ENCODE measurements around the gene SNX1.
A peak's percentile ranks its signal among the peaks of the same experiment; 100 is the strongest.
"Not testable (repeated sequence)": the region's sequence is repeated elsewhere in the genome, so short reads cannot be mapped to it uniquely, and the experiment has no call there.

Gene SNX1

GRCh38 chr15:64112073-64112772, 16.4 kb downstream of the SNX1 start:
- intact Hi-C loops (cut with micrococcal nuclease), result no loop called here

GRCh38 chr15:64112904-64113303, 17.1 kb downstream of the SNX1 start:
- Mint-ChIP-seq H3K4me3 (no peak overlapping the region), H3K27ac (no peak overlapping the region), H3K36me3 (ENCODE audit: low read depth) (peaks cover 63% of the 10 kb centered on the region), H3K4me1 (ENCODE audit: low read depth) (peaks cover 53% of the 10 kb centered on the region), H3K9me3 (no peaks in the 10 kb centered on the region), H3K27me3 (no peaks in the 10 kb centered on the region)
- intact Hi-C loops (cut with micrococcal nuclease), result no loop called here

More at GRCh38 chr15:64112073-64112772, 16.4 kb downstream of the SNX1 start:
- Mint-ChIP-seq H3K4me3 (no peak overlapping the region), H3K27me3 (no peaks in the 10 kb centered on the region), H3K9me3 (no peaks in the 10 kb centered on the region), H3K36me3 (ENCODE audit: low read depth) (peaks cover 61% of the 10 kb centered on the region), H3K4me1 (ENCODE audit: low read depth) (peaks cover 60% of the 10 kb centered on the region), H3K27ac (peak overlapping the region; percentile 9)

- Mint-ChIP-seq H3K4me3 (no peak overlapping the region), H3K4me1 (ENCODE audit: low read depth) (peaks cover 14% of the 10 kb centered on the region), H3K9me3 (no peaks in the 10 kb centered on the region), H3K36me3 (ENCODE audit: low read depth) (peaks cover 94% of the 10 kb centered on the region), H3K27ac (no peak overlapping the region), H3K27me3 (no peaks in the 10 kb centered on the region)
- intact Hi-C loops (cut with micrococcal nuclease), result no loop called here
These were observed 22.1 kb downstream of the SNX1 start for GRCh38 chr15:64117759-64118487.

GRCh38 chr15:64120322-64120721, 24.5 kb downstream of the SNX1 start:
- H3K4me1 Mint-ChIP-seq (ENCODE audit: low read depth); H3K27me3 Mint-ChIP-seq; H3K4me3 Mint-ChIP-seq; intact Hi-C loops (cut with micrococcal nuclease); H3K27ac Mint-ChIP-seq; H3K9me3 Mint-ChIP-seq: not testable (repeated sequence)
- peaks cover 98% of the 10 kb centered on the region for H3K36me3 Mint-ChIP-seq (ENCODE audit: low read depth)

- H3K27me3 Mint-ChIP-seq, result no peaks in the 10 kb centered on the region
- H3K9me3 Mint-ChIP-seq, result no peaks in the 10 kb centered on the region
- H3K36me3 Mint-ChIP-seq (ENCODE audit: low read depth), result peaks cover 98% of the 10 kb centered on the region
- H3K4me3 Mint-ChIP-seq, result no peak overlapping the region
- intact Hi-C loops (cut with micrococcal nuclease), result no loop called here
- no peak overlapping the region for H3K27ac Mint-ChIP-seq
- H3K4me1 Mint-ChIP-seq (ENCODE audit: low read depth), result no peaks in the 10 kb centered on the region
These were observed 25.8 kb downstream of the SNX1 start for GRCh38 chr15:64121614-64122013.

- intact Hi-C loops (cut with micrococcal nuclease), result no loop called here
- Mint-ChIP-seq H3K4me1 (ENCODE audit: low read depth) (no peaks in the 10 kb centered on the region), H3K27me3 (no peaks in the 10 kb centered on the region), H3K4me3 (no peak overlapping the region), H3K36me3 (ENCODE audit: low read depth) (peaks cover 98% of the 10 kb centered on the region), H3K27ac (no peak overlapping the region), H3K9me3 (no peaks in the 10 kb centered on the region)
These were observed 26.7 kb downstream of the SNX1 start for GRCh38 chr15:64122444-64122843.

GRCh38 chr15:64122936-64123351, 27.2 kb downstream of the SNX1 start:
- Mint-ChIP-seq H3K4me3 (no peak overlapping the region), H3K4me1 (ENCODE audit: low read depth) (no peaks in the 10 kb centered on the region), H3K36me3 (ENCODE audit: low read depth) (peaks cover 98% of the 10 kb centered on the region), H3K9me3 (no peaks in the 10 kb centered on the region), H3K27ac (no peak overlapping the region), H3K27me3 (no peaks in the 10 kb centered on the region)
- intact Hi-C loops (cut with micrococcal nuclease), result no loop called here

- H3K36me3 Mint-ChIP-seq (ENCODE audit: low read depth), result peaks cover 98% of the 10 kb centered on the region
- H3K4me3 Mint-ChIP-seq, result no peak overlapping the region
- H3K9me3 Mint-ChIP-seq, result no peaks in the 10 kb centered on the region
- no peak overlapping the region for H3K27ac Mint-ChIP-seq
- intact Hi-C loops (cut with micrococcal nuclease), result no loop called here
- H3K27me3 Mint-ChIP-seq, result no peaks in the 10 kb centered on the region
- H3K4me1 Mint-ChIP-seq (ENCODE audit: low read depth), result no peaks in the 10 kb centered on the region
These were observed 30.2 kb downstream of the SNX1 start for GRCh38 chr15:64125978-64126377.

GRCh38 chr15:64127521-64128270, 31.9 kb downstream of the SNX1 start:
- Mint-ChIP-seq H3K36me3 (ENCODE audit: low read depth) (peaks cover 100% of the 10 kb centered on the region), H3K27me3 (no peaks in the 10 kb centered on the region), H3K4me1 (ENCODE audit: low read depth) (peaks cover 2% of the 10 kb centered on the region), H3K27ac (no peak overlapping the region), H3K9me3 (no peaks in the 10 kb centered on the region), H3K4me3 (no peak overlapping the region)
- intact Hi-C loops (cut with micrococcal nuclease), result no loop called here

GRCh38 chr15:64130159-64130558, 34.4 kb downstream of the SNX1 start:
- intact Hi-C loops (cut with micrococcal nuclease), result loop anchor here (10.0 kb wide), 1 partner anchor 385 kb away; no protein-coding TSS in a partner anchor
- no peak overlapping the region for H3K4me3 Mint-ChIP-seq
- no peaks in the 10 kb centered on the region for H3K9me3 Mint-ChIP-seq
- peaks cover 14% of the 10 kb centered on the region for H3K4me1 Mint-ChIP-seq (ENCODE audit: low read depth)
- peaks cover 100% of the 10 kb centered on the region for H3K36me3 Mint-ChIP-seq (ENCODE audit: low read depth)
- H3K27me3 Mint-ChIP-seq, result no peaks in the 10 kb centered on the region
- H3K27ac Mint-ChIP-seq, result no peak overlapping the region

- intact Hi-C loops (cut with micrococcal nuclease), result loop anchor here (10.0 kb wide), 1 partner anchor 387 kb away; no protein-coding TSS in a partner anchor
- Mint-ChIP-seq H3K4me3 (no peak overlapping the region), H3K27ac (no peak overlapping the region), H3K27me3 (no peaks in the 10 kb centered on the region), H3K36me3 (ENCODE audit: low read depth) (peaks cover 100% of the 10 kb centered on the region), H3K4me1 (ENCODE audit: low read depth) (peaks cover 14% of the 10 kb centered on the region), H3K9me3 (no peaks in the 10 kb centered on the region)
These were observed 35.8 kb downstream of the SNX1 start for GRCh38 chr15:64131547-64131946.

GRCh38 chr15:64132217-64132616, 36.4 kb downstream of the SNX1 start:
- intact Hi-C loops (cut with micrococcal nuclease), result loop anchor here (10.0 kb wide), 1 partner anchor 387 kb away; no protein-coding TSS in a partner anchor
- no peak overlapping the region for H3K4me3 Mint-ChIP-seq
- H3K9me3 Mint-ChIP-seq, result no peaks in the 10 kb centered on the region
- peaks cover 14% of the 10 kb centered on the region for H3K4me1 Mint-ChIP-seq (ENCODE audit: low read depth)
- no peak overlapping the region for H3K27ac Mint-ChIP-seq
- H3K27me3 Mint-ChIP-seq, result no peaks in the 10 kb centered on the region
- H3K36me3 Mint-ChIP-seq (ENCODE audit: low read depth), result peaks cover 100% of the 10 kb centered on the region

GRCh38 chr15:64133623-64134344, 38.0 kb downstream of the SNX1 start:
- intact Hi-C loops (cut with micrococcal nuclease), result loop anchor here (10.0 kb wide), 1 partner anchor 389 kb away; no protein-coding TSS in a partner anchor
- H3K9me3 Mint-ChIP-seq, result no peaks in the 10 kb centered on the region
- peaks cover 14% of the 10 kb centered on the region for H3K4me1 Mint-ChIP-seq (ENCODE audit: low read depth)
- peaks cover 100% of the 10 kb centered on the region for H3K36me3 Mint-ChIP-seq (ENCODE audit: low read depth)
- no peak overlapping the region for H3K4me3 Mint-ChIP-seq
- no peak overlapping the region for H3K27ac Mint-ChIP-seq
- H3K27me3 Mint-ChIP-seq, result no peaks in the 10 kb centered on the region

Measured in dendritic cell treated with granulocyte-macrophage colony-stimulating factor and Interleukin-4, amounts not matched to agents 40 ng/mL and 50 ng/mL, for 4 days (primary cell).